GM20431 (cell line): ENCODE results near the gene CTCF.
"Not testable (repeated sequence)": the region's sequence is repeated elsewhere in the genome, so short reads cannot be mapped to it uniquely, and the experiment has no call there.

ENCODE experiments used
- in situ Hi-C: fragments of 300-500 bp; cut with MseI, MboI; formaldehyde crosslinking; loops from one replicate; pipeline ENCODE4 v1.15.0; 2020; ENCODE audit warnings: low sequenced_read_pairs; ENCODE audit not compliant: unreplicated experiment

CTCF gene

DNA sequence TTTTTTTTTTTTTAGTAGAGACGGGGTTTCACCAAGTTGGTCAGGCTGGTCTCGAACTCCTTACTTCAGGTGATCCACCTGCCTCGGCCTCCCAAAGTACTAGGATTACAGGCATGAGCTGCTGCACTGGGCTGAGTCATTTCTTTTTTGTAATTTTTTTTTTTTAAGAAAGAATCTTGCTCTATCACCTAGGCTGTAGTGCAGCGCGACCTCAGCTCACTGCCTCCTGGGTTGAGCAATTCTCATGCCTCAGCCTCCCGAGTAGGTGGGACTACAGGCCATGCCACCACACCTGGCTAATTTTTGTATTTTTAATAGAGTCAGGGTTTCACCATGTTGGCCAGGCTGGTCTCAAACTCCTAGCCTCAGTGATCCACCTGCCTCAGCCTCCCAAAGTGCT lies 28.3 kb upstream of the CTCF start:
- in situ Hi-C loops: not testable (repeated sequence)

DNA sequence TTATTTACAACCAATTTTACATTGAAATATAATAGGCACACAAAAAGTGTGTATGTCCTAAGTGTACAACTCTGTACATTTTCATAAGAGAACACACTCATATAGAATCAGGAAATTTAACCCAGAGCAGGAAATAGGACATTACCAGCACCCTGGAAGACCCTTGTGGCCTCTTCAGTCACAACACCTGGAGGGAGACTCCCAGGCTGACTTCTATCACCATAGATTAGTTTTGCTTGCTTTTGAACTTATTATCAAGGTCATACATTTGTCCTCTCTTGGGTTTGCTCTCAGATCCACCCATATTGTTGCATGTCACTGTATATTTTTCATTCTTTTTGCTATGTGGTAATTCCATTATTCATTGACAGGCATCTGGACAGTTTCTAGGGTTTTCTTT lies 27.9 kb upstream of the CTCF start:
- in situ Hi-C loops: no loop called here

DNA sequence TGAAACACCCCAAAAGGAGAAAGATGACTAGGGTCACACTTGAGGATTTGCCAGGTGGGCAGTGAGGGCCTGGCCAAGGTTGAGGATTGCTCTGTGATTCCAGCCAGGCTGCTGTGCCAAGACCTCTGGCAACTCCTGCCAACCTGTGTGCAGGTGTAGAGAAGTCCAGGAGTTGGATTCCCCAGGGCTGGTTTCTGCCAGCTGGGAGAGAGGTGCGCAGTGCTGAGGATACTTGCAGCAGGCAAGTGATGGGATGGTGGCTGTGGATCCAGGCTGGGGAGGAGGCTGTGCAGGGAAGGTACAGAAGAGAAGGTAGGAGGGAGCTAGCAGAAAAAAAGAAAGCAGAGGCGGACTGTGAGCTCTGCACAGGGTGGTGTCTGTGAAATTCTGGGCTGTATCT lies 27.1 kb upstream of the CTCF start:
- in situ Hi-C loops: no loop called here

DNA sequence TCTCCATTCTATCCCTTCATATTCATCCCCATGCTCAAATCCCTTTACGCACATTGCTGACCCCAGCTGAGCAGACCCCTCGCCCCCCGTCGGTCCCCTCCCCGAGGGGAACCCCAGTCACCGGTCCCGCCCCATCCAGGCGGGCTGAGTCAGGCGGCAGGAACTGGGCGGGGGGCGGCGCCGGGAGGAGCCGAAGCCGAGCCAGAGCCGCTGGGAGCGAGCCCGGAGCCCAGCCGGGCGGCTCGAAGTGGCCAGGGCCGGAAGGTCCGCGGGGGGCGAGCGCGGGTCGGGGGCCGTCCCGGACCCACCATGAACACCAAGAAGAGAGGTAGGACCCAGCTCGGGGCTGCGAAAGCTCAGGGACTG lies 25.1 kb upstream of the CTCF start:
- in situ Hi-C loops: no loop called here

DNA sequence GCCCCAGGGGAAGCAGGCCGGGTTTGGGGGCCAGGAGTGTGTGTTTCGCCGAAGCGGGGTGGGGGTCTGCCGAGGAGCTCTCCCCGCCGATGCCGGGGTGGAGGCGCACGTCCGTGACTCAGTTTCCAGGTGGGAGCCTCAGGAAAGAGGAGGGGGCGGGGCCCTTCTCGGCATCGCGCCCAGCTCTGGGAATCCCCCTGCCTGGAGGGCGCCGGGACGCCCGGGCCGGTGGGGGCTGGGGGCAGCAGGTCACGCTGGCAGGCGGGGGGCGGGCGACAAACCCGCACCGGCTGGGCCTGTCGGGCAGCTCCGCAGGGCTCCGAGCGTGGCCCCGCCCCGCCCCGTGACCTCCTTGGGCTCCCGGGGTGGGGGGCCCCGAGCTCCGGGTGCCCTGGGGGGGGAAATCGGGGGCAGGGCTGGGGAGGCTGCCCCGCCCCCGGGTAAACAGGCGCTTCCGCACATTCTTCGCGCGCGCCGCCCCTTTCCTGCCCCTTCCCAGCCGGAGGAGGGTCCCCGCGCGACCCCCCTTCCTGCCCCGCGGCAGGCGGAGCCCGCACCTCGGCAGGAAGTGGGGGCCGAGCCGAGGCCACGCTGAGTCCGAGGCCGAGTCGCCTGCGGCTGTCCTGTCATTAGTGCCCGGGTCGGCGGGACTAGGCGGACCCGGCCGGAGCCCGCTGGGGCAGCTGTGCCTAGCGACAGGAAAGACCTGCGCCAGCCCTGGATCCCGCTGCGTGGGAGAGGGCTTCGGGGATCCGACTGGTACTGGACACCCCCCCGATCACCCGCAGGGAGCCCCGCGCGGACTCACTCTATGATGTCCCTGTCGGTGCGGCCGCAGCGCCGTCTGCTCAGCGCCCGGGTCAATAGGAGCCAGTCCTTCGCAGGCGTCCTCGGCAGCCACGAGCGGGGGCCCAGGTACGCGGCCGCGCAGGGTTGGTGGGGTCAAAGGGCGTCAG lies 24.4 kb upstream of the CTCF start:
- in situ Hi-C loops: no loop called here

DNA sequence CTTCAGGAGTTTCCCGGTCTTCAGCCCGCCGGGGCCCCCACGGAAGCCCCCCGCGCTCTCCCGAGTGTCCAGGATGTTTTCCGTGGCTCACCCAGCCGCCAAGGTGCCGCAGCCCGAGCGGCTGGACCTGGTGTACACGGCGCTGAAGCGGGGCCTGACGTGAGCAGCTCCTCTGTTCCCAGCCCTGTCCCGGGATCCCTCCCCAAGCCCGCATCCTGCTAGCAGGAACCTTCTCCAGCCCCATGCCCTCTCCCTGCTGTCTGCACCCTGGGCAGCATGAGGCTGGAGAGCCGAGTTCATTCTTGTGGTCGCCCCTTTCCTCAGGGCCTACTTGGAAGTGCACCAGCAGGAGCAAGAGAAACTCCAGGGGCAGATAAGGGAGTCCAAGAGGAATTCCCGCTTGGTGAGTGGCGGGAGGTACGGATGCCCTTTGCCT lies 23.6 kb upstream of the CTCF start:
- in situ Hi-C loops: no loop called here

DNA sequence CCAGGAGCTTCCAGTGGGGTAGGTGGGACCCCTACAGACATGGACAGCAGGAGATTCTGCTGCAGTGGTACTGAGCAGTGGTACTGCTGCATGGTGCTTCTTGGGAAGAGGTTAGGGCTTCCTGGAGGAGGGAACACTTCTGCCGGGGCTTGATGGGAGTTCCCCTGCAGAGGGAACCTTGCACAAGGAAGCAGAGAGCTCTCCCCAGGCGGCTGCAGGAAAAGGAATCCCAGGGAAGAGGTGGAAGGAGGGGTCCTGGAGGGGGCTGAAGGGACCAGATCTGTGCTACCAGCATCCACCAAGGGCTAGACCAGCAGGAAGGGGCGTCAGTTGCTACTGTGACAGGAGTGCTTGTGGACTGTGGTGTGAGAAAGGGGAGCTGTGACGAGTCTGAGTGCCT lies 23.1 kb upstream of the CTCF start:
- in situ Hi-C loops: no loop called here

DNA sequence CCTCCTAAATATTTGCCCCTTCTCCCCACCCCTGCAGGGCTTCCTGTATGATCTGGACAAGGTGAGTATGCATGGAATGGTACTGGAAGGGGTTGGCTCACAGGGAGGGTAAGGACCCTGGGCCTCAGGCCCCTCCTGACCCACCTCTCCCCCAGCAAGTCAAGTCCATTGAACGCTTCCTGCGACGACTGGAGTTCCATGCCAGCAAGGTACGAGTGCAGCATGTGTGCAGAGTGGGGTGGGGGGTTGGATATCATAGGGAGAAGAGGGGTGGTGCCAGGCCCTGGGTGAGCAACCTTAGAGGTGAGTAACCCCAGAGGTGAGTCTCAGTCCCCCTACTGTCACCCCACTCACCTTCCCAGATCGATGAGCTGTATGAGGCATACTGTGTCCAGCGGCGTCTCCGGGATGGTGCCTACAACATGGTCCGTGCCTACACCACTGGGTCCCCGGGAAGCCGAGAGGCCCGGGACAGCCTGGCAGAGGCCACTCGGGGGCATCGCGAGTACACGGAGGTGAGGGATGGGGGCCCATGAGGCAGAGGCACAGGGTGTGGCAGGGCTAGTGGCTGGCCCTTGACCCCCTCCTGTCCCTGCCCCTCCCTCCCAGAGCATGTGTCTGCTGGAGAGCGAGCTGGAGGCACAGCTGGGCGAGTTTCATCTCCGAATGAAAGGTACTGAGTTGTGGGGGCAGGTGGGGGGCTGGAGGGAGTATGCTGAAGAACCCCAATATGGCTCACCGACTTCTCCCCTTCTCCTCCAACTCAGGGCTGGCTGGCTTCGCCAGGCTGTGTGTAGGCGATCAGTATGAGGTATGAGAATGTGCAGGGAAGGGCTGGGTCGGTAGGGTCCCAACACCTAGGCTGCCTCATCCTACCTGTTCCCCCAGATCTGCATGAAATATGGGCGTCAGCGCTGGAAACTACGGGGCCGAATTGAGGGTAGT lies 22.4 kb upstream of the CTCF start:
- in situ Hi-C loops: loop anchor here (10.0 kb wide), 1 partner anchor 115 kb away; no protein-coding TSS in a partner anchor

DNA sequence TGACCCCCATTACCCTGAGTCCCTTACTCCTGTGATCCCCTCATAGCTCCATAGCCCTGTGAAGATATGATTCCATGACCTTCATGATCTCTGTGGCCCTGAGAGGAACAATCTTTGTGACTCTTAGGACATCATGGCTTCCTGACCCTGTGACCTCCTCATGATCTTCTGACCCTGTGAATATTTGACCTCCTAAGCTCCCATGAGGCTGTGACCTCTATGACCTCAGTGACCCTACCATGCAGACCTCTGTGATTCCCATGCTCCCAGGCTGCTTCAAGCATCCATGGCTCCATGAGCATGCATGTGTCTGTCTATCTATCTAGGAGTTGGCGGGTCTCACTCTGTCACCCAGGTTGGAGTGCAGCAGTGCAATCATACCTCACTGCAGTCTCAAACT lies 21.6 kb upstream of the CTCF start:
- in situ Hi-C loops: loop anchor here (10.0 kb wide), 1 partner anchor 114 kb away; no protein-coding TSS in a partner anchor

DNA sequence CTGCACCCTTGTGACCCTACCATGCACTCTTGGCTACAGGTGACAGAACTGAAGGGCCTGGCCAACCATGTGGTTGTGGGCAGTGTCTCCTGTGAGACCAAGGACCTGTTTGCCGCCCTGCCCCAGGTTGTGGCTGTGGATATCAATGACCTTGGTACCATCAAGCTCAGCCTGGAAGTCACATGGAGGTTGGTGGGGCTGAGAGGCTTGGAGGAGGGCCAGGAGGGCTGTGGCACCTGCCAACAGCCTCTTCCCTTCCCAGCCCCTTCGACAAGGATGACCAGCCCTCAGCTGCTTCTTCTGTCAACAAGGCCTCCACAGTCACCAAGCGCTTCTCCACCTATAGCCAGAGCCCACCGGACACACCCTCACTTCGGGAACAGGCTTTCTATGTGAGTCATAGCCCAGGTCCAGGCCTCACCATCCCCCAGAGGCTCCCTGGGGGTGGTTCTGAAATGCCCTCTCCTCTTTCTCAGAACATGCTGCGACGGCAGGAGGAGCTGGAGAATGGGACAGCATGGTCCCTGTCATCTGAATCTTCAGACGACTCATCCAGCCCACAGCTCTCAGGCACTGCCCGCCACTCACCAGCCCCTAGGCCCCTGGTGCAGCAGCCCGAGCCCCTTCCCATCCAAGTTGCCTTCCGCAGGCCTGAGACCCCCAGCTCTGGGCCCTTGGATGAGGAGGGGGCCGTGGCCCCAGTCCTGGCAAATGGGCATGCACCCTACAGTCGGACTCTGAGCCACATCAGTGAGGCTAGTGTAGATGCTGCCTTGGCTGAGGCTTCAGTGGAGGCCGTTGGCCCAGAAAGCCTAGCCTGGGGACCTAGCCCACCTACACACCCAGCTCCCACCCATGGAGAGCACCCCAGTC lies 20.7 kb upstream of the CTCF start:
- in situ Hi-C loops: loop anchor here (10.0 kb wide), 1 partner anchor 113 kb away; no protein-coding TSS in a partner anchor

DNA sequence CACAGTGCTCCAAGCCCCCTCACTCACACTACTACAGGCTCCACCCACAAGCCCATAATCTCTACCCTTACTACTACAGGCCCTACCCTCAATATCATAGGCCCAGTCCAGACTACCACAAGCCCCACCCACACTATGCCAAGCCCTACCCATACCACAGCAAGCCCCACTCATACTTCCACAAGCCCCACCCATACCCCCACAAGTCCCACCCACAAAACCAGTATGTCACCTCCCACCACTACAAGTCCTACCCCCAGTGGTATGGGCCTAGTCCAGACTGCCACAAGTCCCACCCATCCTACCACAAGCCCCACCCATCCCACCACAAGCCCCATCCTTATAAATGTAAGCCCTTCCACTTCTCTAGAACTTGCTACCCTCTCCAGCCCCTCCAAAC lies 19.9 kb upstream of the CTCF start:
- in situ Hi-C loops: loop anchor here (10.0 kb wide), 1 partner anchor 112 kb away; no protein-coding TSS in a partner anchor

DNA sequence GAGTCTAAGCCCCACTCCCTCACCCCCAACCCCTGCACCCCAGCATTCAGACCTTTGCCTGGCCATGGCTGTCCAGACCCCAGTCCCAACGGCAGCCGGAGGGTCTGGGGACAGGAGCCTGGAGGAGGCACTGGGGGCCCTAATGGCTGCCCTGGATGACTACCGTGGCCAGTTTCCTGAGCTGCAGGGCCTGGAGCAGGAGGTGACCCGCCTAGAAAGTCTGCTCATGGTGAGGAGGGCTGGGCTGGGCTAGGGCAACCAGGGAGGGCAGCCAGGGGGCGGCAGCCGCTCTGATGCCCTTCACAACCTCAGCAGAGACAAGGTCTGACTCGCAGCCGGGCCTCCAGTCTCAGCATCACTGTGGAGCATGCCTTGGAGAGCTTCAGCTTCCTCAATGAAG lies 19.3 kb upstream of the CTCF start:
- in situ Hi-C loops: loop anchor here (10.0 kb wide), 1 partner anchor 112 kb away; no protein-coding TSS in a partner anchor

DNA sequence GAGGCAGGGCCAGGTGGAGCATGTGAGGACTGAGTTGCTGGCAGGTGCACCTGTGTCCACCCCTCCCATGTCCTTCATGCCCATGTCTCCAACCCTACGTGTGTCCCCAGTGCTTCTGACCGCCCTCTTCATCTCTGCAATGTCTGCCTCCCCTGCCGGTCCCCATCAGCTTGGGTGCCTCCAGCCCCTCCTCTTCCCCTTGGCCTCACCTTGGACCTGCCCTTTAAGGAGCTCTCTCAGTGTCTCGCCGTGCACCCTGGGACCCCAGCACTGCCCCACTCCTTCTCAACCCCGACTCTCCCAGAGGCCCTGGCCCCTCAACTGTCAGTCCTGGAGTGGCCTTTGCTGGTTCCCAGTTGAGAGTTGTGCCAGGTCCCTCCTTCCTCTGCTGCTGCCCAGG lies 18.7 kb upstream of the CTCF start:
- in situ Hi-C loops: loop anchor here (10.0 kb wide), 1 partner anchor 111 kb away; no protein-coding TSS in a partner anchor

DNA sequence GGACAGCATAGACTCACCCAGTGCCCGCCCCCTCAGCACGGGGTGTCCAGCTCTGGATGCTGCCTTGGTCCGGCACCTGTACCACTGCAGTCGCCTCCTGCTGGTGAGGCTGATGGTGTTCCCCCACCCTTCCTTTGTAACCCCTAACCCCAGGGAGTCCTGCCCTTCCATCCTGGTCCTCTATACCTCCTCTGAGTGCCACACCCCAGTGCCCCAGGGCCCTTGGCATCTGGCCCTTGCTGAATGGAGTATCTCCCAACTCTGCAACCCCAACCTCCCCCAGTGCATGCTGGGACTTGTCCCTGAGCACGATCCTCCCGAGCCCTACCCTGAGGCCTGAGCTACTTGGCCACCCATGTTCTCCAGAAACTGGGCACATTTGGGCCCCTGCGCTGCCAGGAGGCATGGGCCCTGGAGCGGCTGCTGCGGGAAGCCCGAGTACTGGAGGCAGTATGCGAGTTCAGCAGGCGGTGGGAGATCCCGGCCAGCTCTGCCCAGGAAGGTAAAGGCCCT lies 17.9 kb upstream of the CTCF start:
- in situ Hi-C loops: loop anchor here (10.0 kb wide), 1 partner anchor 110 kb away; no protein-coding TSS in a partner anchor

DNA sequence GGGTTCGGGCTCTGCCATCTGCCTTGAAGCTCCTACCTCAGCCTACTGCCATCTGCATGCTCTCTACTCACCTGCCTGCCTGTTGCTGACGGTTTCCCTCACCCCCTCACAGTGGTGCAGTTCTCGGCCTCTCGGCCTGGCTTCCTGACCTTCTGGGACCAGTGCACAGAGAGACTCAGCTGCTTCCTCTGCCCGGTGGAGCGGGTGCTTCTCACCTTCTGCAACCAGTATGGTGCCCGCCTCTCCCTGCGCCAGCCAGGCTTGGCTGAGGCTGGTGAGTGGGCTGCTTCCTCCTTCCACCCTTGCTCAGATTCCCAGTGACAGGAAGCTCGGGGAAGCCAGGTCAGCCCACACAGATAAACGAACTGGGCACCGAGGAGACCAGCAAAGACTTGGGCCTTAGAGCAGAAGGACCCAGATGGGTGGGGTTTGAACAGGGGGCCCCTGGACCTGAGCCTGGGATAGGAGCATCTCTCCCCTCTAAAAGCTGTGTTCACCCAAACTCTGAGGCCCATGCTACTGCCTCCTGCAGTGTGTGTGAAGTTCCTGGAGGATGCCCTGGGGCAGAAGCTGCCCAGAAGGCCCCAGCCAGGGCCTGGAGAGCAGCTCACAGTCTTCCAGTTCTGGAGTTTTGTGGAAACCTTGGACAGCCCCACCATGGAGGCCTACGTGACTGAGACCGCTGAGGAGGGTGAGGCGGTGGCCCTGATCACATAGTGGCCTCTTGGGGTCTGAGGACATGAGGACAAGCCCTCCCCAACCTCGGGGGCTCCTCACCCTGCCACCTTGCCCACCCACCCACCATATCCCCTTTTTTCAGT lies 17.3 kb upstream of the CTCF start:
- in situ Hi-C loops: loop anchor here (10.0 kb wide), 1 partner anchor 110 kb away; no protein-coding TSS in a partner anchor

DNA sequence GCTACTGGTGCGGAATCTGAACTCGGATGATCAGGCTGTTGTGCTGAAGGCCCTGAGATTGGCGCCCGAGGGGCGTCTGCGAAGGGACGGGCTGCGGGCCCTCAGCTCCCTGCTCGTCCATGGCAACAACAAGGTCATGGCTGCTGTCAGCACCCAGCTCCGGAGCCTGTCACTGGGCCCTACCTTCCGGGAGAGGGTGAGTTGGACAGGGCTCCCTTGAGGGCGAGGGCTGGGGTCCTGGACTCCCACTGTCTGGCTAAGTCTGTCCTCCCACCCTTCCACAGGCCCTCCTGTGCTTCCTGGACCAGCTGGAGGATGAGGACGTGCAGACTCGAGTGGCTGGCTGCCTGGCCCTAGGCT lies 16.7 kb upstream of the CTCF start:
- in situ Hi-C loops: loop anchor here (10.0 kb wide), 1 partner anchor 109 kb away; no protein-coding TSS in a partner anchor

DNA sequence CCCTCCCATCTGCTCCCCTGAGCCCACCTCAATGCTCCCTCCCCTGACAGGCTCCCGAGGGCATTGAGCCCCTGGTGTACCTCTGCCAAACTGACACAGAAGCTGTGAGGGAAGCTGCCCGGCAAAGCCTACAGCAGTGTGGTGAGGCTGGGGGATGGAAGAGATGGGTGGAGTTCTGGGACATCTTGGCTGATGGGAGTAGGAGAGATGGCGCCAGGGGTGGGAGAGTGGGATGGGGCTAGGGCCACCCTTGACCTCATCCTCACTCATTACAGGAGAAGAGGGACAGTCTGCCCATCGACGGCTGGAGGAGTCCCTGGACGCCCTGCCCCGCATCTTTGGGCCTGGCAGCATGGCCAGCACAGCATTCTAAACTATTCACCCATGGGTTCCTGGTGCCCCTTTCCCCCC lies 16.2 kb upstream of the CTCF start:
- in situ Hi-C loops: loop anchor here (10.0 kb wide), 1 partner anchor 109 kb away; no protein-coding TSS in a partner anchor

DNA sequence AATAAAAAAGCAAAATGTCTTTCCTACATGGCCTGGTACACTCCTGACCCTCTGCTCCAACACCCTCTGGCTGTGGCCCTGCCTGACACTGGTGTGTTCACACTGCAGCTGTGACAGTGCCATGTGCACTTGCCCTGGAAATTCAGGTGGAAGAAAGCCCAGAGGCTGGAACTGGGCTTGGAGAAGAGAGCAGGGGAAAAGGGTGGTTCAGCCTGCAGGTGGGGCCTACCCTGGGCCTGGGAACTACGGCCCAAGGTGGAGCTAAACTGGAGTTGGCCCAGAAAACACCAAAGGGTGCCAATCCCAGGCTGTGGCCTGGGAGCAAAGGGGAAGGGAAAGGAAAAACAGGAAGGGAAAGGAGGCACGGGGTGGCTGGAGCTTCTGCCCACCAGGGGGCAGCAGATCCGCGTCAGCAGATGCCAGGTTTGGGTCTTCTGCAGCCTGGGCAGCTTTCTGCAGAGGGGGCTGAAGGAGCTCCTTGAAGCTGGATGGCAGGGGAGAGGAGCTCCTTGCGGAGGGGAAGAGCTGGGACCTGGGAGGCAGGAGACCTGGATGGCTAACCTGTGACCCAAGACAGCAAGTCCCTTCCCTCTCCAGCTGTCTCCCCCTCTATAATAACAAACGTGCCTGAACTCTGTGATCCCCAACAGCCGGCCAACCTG lies 15.4 kb upstream of the CTCF start:
- in situ Hi-C loops: loop anchor here (10.0 kb wide), 1 partner anchor 108 kb away; no protein-coding TSS in a partner anchor
